Cardiac muscle cell (in vitro differentiated cells and primary cell): ENCODE results near the gene OR56A4. TPM values are rescaled to one million over a fixed set of nuclear protein-coding genes. Genes with fewer than 3 reads are reported as not detected.

ENCODE experiments used
- DNase-seq, 2 donors: peaks; one replicate each; pipeline versions ENCODE4 v3.0.0 to v3.0.0-alpha.2; 2010 to 2017; ENCODE audit warnings: low read depth in 1 of 2, low spot score in 1 of 2
- H3K27ac ChIP-seq: fragments of 200-600 bp; sonication (generic); 2 replicates; pipeline ENCODE4 v1.5.1; 2016
- H3K27me3 ChIP-seq: fragments of 200-600 bp; sonication (generic); 2 replicates; pipeline ENCODE4 v1.6.0; 2016; ENCODE audit warnings: control low read depth
- H3K36me3 ChIP-seq: fragments of 200-600 bp; sonication (generic); 2 replicates; pipeline ENCODE4 v1.5.1; 2016; ENCODE audit warnings: control low read depth
- H3K4me1 ChIP-seq: fragments of 200-600 bp; sonication (generic); 2 replicates; pipeline ENCODE4 v1.8.1; 2017; ENCODE audit warnings: low read depth, mild to moderate bottlenecking, mixed run types
- H3K4me3 ChIP-seq: fragments of 200-600 bp; sonication (generic); 2 replicates; pipeline ENCODE4 v1.5.1; 2016; ENCODE audit warnings: mild to moderate bottlenecking
- H3K9me3 ChIP-seq: fragments of 200-600 bp; sonication (generic); 2 replicates; pipeline ENCODE4 v1.5.1; 2017; ENCODE audit warnings: low read depth, mild to moderate bottlenecking, control low read depth
- CTCF ChIP-seq: IDR thresholded peaks from 2 replicates; pipeline ENCODE4 v1.5.1; 2012; ENCODE audit warnings: low read depth, mild to moderate bottlenecking, low read length
- polyA plus RNA-seq: library from polyadenylated mRNA; unstranded; fragments of >200 nt; fragmentation: Nextera tagmentation; extraction: Ambion mirVana; gene quantifications from 2 replicates; pipeline ENCODE4 v1.2.1, GENCODE V29; 2016
- total RNA-seq: library from RNA; depleted of rRNA; stranded (reverse); fragments of >200 nt; gene quantifications from 2 replicates; pipeline ENCODE4 v1.2.3, GENCODE V29; 2016

Gene OR56A4
- not detected in 2 replicates for total RNA-seq
- not detected in 2 replicates for polyA plus RNA-seq

- no peaks in the 10 kb centered on the region for H3K36me3 ChIP-seq
These were observed at the start of gene OR56A4 for GRCh38 chr11:6006846-6007245. Gene OR56A4, minus strand, starts transcription at chr11:6006946. Its CDS starts 3,954 bp downstream, at chr11:6002992.

GRCh38 chr11:6055569-6055968, 48.8 kb upstream of the OR56A4 start:
- TF ChIP-seq CTCF = no peak
- no peak for DNase-seq

More at GRCh38 chr11:6006846-6007245, at the start of gene OR56A4:
- H3K4me3 ChIP-seq = no peak within 1 kb of the TSS
- TF ChIP-seq CTCF = no peak
- H3K4me1 ChIP-seq = no peaks in the 10 kb centered on the region
- H3K27me3 ChIP-seq = peaks cover 5% of the 10 kb centered on the region
- no peak within 1 kb of the TSS for H3K27ac ChIP-seq
- no peak for DNase-seq
- no peaks in the 10 kb centered on the region for H3K9me3 ChIP-seq

GRCh38 chr11:6052374-6052773, 45.6 kb upstream of the OR56A4 start:
- H3K9me3 ChIP-seq = no peaks in the 10 kb centered on the region
- H3K4me1 ChIP-seq = no peaks in the 10 kb centered on the region
- no peak for DNase-seq
- no peak for TF ChIP-seq CTCF
- H3K4me3 ChIP-seq = no peak overlapping the region
- no peaks in the 10 kb centered on the region for H3K27me3 ChIP-seq
- H3K27ac ChIP-seq = no peak overlapping the region
- H3K36me3 ChIP-seq = no peaks in the 10 kb centered on the region

More at GRCh38 chr11:6055569-6055968, 48.8 kb upstream of the OR56A4 start:
- Histone ChIP-seq H3K4me1 (no peaks in the 10 kb centered on the region), H3K27ac (no peak overlapping the region), H3K27me3 (no peaks in the 10 kb centered on the region), H3K4me3 (no peak overlapping the region), H3K36me3 (no peaks in the 10 kb centered on the region), H3K9me3 (no peaks in the 10 kb centered on the region)

- Histone ChIP-seq H3K4me3 (no peak overlapping the region), H3K4me1 (no peaks in the 10 kb centered on the region), H3K27ac (no peak overlapping the region), H3K27me3 (no peaks in the 10 kb centered on the region), H3K9me3 (no peaks in the 10 kb centered on the region), H3K36me3 (no peaks in the 10 kb centered on the region)
- peak in 1 of 2 donors; percentile 33 for DNase-seq
- TF ChIP-seq CTCF = no peak
These were observed 34.1 kb upstream of the OR56A4 start for GRCh38 chr11:6040874-6041273.

GRCh38 chr11:6030708-6031405, 24.1 kb upstream of the OR56A4 start, which contains the start of gene OR56A1:
Gene OR56A1, minus strand, starts transcription at chr11:6030758. Its CDS starts 3,066 bp downstream, at chr11:6027692.
- Histone ChIP-seq H3K4me3 (no peak within 1 kb of the TSS), H3K27me3 (no peaks in the 10 kb centered on the region), H3K36me3 (no peaks in the 10 kb centered on the region), H3K9me3 (no peaks in the 10 kb centered on the region), H3K27ac (no peak within 1 kb of the TSS), H3K4me1 (no peaks in the 10 kb centered on the region)
- TF ChIP-seq CTCF = no peak
- no peak for DNase-seq
